HG02678 (cell line): ENCODE results near the gene NCOA4.
"Not testable (repeated sequence)": the region's sequence is repeated elsewhere in the genome, so short reads cannot be mapped to it uniquely, and the experiment has no call there.

Experiments used
- ATAC-seq: cut with Tn5 transposase; IDR thresholded peaks from one replicate; pipeline ENCODE4 v1.9.1; 2021; ENCODE audit warnings: mild to moderate bottlenecking, moderate library complexity; ENCODE audit not compliant: unreplicated experiment

The NCOA4 gene

GRCh38 chr10:46030091-46030937, at the start of gene NCOA4:
TSS of gene NCOA4 (minus strand) at chr10:46030623. CDS start at chr10:46016680, 13,943 bp downstream.
- peak; percentile 96 for ATAC-seq

GRCh38 chr10:46079831-46080585, 49.6 kb upstream of the NCOA4 start:
- no peak for ATAC-seq

- ATAC-seq, result no peak
These were observed 47.4 kb upstream of the NCOA4 start for GRCh38 chr10:46077731-46078413.

- ATAC-seq, result no peak
These were observed 46.7 kb upstream of the NCOA4 start for GRCh38 chr10:46077141-46077554.

- no peak for ATAC-seq
These were observed 45.4 kb upstream of the NCOA4 start for GRCh38 chr10:46075869-46076268.

- no peak for ATAC-seq
These were observed 43.9 kb upstream of the NCOA4 start for GRCh38 chr10:46074196-46074946.

- no peak for ATAC-seq
These were observed 43.1 kb upstream of the NCOA4 start for GRCh38 chr10:46073564-46073963.

GRCh38 chr10:46070749-46071148, 40.3 kb upstream of the NCOA4 start:
- ATAC-seq, result no peak

GRCh38 chr10:46069771-46070463, 39.5 kb upstream of the NCOA4 start:
- no peak for ATAC-seq

GRCh38 chr10:46068905-46069304, 38.5 kb upstream of the NCOA4 start:
- ATAC-seq, result no peak

GRCh38 chr10:46068117-46068516, 37.7 kb upstream of the NCOA4 start:
- no peak for ATAC-seq

- no peak for ATAC-seq
These were observed 33.9 kb upstream of the NCOA4 start for GRCh38 chr10:46064269-46064817.

- ATAC-seq, result no peak
These were observed 32.5 kb upstream of the NCOA4 start for GRCh38 chr10:46062723-46063428.

GRCh38 chr10:46060706-46061105, 30.3 kb upstream of the NCOA4 start:
- no peak for ATAC-seq

GRCh38 chr10:46057927-46058326, 27.5 kb upstream of the NCOA4 start:
- ATAC-seq, result not testable (repeated sequence)

GRCh38 chr10:46057038-46057437, 26.6 kb upstream of the NCOA4 start:
- ATAC-seq, result no peak

GRCh38 chr10:46055771-46056170, 25.3 kb upstream of the NCOA4 start:
- ATAC-seq, result no peak

GRCh38 chr10:46053534-46054434, 23.4 kb upstream of the NCOA4 start:
- no peak for ATAC-seq
